HT-29 (cell line): ENCODE measurements around the gene CMBL. TPM values are rescaled to one million over a fixed set of nuclear protein-coding genes. Genes with fewer than 3 reads are reported as not detected.
"Not testable (repeated sequence)": the region's sequence is repeated elsewhere in the genome, so short reads cannot be mapped to it uniquely, and the experiment has no call there.

Experiments
- DNase-seq: peaks from one replicate; pipeline ENCODE4 v3.0.0-alpha.2; 2015; ENCODE audit warnings: low spot score
- total RNA-seq: library from RNA; depleted of rRNA; stranded (reverse); fragments of >200 nt; shearing (Covaris generic); gene quantifications from 2 replicates; pipeline ENCODE4 v1.2.3, GENCODE V29; 2014

Gene CMBL
- total RNA-seq, 1 experiment from 2014 or later = 12.9 TPM

GRCh38 chr5:10310835-10311570, 3.3 kb upstream of the CMBL start:
- DNase-seq = not testable (repeated sequence)

DNA sequence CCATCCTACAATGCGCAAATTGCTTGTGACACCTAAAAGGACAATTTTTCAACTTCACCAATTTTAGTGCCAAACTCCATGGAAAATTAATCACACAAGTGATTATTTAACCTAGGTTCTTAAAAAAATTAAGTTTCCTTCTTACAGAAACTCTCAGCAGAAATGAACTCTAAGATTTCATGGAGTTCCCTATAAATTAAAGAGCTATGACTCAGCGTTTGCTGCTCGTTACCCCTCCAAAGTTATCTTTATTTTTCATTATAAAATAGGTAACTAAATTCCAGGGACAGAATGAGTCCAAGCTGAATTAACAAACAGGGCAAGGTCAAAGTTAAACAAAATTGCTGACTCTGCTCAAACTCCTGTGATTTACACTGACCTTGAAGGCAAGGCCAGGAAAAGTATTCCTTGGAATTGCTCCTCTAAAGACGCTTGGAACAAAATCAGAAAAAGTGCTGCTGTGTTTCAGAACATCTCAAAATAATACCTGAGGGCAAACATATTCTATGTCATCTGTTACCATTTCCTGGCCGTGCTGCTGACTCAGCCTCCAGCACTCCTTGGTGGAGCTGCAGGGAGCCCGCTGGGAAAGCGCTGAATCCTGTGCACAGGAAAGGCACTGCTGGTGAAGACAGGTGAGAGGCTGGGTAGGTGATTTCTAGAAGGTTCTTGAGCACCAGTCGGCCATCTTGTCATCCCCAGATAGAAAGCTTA, 2.5 kb upstream of the CMBL start:
- peak; percentile 63 for DNase-seq

DNA sequence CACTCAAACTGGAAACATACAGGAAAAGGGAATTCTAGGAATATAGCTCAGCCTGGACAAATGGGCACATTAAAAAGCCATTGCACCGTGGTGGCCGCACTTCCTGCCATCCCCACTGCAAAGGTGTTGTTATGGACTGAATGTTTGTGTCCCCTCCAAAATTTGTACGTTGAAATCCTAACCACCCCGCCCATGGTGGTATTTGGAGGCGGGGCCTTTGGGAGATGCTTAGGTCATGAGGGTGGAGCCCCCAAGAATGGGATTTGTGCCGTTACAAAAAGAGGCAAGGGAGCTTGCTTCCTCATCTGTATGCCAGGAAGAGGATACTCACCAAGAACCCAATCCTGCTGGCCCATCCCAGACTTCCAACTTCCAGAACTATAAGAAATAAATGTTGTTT, 1.1 kb upstream of the CMBL start:
- DNase-seq = no peak

DNA sequence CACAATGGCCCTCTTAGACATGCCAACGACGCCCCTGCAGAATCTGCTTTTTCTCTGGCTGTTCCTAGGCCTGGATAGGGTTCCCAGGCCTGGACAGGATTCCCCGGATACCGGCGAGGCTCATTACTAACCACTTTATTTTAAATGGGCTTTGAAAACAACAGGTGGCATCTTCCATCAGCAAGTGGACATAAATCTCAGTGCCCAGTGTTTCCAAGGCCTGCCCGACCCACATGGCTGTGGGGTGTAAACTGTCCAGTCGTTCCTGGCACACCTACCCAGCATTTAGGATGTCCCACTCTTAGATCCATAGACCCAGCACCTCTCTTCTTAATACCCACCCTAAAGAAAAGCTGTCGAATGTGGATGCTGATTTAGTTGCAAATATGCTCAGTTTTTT, 896 bp downstream of the CMBL start:
- no peak for DNase-seq

GRCh38 chr5:10306114-10306513, 1.6 kb downstream of the CMBL start:
- DNase-seq = no peak

GRCh38 chr5:10304932-10305331, 2.8 kb downstream of the CMBL start:
- DNase-seq = peak; percentile 62

- no peak for DNase-seq
Observed at GRCh38 chr5:10303699-10304170, 4.0 kb downstream of the CMBL start.

DNA sequence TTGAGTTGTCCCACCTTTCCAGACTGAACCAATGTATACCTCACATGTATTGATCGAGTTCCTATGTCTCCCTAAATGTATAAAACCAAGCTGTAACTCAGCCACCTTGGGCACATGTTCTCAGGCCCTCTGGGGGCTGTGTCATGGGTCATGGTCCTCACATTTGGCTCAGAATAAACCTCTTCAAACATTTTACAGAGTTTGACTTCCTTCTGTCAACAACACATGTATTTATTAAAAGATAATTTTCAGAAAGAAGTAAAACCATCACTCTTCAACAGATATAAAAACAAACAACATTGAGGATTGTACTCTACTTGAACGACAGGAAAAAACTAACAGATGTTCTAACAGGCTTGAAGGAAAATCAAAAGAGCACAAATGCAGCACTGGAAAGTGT, 4.5 kb downstream of the CMBL start:
- DNase-seq = no peak

GRCh38 chr5:10301842-10302610, 5.7 kb downstream of the CMBL start:
- peak; percentile 93 for DNase-seq

- DNase-seq = peak; percentile 52
Observed at GRCh38 chr5:10301266-10301665, 6.4 kb downstream of the CMBL start.

DNA sequence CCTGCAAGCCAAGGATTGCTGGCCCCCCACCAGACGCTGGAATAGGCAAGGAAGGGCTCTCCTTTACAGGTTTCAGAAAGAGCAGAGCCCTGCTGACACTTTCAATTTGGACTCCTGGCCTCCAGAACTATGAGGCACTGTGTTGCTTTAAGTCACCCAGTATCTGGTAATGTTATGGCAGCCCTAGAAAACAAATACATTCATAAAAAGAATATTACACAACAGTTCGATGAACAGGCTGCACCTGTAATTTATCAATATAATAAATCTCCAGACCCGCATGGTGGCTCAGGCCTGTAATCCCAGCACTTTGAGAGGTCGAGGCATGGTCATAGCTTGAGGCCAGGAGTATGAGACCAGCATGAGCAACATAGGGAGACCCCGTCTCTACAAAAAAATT, 7.5 kb downstream of the CMBL start:
- no peak for DNase-seq

- DNase-seq = no peak
Observed at GRCh38 chr5:10297646-10298204, 10.0 kb downstream of the CMBL start.

DNA sequence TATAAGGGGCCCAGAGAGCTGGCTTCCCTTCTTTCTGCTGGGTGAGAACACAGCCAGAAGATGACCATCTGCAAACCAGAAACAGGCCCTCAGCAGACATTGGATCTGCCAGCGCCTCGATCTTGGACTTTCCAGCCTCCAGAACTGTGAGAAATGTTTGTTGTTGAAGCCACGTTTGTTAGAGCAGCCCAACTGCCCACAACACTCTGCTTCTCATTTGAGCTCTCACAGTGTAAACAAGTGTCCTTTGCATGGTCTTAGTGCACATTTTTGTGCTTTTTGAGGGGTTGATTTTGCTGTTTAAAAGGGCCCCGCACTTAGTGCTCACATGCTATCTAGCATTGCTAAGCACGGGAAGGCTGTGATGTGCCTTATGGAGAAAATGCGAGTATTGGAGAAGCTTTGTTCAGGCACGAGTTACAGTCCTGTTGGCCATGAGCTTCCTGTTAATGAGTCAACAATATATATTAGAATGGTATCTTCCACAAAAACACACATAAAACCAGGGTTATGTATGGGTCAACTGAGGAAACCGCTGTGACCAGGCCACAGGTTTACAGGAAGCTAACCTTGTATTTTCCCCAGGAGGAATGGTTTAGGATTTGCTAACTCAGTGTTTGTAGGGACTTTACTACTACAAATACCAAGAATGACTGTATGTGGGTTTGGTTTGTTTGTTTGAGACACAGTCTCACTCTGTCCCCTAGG, 11.9 kb downstream of the CMBL start:
- peak; percentile 51 for DNase-seq

GRCh38 chr5:10293907-10294662, 13.6 kb downstream of the CMBL start:
- no peak for DNase-seq

DNA sequence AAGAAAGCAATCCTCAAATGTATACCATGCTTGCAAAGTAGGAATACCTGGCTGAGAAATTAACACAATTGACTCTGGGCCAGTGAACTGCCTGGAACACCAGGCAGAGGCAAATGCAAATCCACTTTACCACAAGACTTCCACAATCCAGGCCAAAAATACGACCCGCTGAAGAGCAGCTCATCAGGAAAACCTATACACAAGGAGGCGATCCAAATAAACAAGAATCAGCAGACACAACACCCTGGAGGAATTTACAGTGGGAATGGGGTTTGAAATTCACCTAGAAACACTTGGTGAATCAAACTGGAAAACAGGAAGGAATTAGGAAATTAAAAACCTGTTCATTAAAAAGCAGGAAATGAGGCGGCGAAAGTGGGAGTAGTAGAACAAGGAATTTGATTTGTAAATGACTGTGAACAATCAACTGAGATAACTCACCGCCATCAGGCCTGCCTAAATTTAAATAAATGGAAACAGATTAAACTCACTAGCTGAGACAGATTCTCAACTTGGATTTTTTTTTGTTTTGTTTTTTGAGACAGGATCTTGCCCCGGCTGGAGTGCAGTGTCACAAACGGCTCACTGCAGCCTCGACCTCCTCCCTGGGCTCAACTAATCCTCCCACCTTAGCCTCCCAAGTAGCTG, 15.9 kb downstream of the CMBL start:
- no peak for DNase-seq

DNA sequence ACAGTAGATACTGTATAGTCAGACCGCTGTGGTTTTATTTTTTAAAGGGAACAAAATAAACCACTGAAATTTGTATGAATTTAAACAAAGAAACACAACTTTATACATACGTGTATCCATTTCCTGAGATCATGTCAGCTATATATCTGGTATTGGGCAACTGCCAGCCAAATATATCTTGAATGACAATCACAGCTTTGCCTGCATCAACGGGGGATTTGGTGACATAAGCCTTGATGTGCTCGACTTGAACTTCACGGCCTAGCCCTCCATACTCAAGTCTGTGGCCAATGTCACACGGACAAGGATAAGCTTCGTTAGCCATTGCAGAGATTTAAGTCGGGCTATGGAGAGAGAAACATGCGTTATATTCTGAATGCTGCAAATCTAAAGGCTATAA, 17.3 kb downstream of the CMBL start:
- no peak for DNase-seq

- no peak for DNase-seq
Observed at GRCh38 chr5:10289991-10290390, 17.7 kb downstream of the CMBL start.

DNA sequence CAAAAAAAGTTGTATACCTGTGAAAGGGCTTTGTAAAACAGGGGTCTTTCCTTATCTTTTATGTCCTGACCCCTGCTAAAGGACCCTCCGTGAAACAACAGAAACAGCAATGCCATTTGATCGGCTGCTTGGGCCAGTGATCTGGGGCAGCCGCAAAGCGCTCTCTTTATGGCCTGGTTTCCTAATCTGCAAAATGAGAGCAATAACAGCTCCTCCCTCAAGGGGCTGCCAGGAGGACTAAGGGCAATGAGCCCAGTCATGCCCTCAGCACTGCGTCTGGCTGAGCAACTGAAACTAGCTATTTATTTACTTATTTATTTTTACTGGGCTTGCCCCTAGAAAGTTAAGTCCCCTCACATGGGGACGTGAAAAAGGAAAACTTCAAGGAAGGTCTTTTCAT, 18.3 kb downstream of the CMBL start:
- DNase-seq = no peak

DNA sequence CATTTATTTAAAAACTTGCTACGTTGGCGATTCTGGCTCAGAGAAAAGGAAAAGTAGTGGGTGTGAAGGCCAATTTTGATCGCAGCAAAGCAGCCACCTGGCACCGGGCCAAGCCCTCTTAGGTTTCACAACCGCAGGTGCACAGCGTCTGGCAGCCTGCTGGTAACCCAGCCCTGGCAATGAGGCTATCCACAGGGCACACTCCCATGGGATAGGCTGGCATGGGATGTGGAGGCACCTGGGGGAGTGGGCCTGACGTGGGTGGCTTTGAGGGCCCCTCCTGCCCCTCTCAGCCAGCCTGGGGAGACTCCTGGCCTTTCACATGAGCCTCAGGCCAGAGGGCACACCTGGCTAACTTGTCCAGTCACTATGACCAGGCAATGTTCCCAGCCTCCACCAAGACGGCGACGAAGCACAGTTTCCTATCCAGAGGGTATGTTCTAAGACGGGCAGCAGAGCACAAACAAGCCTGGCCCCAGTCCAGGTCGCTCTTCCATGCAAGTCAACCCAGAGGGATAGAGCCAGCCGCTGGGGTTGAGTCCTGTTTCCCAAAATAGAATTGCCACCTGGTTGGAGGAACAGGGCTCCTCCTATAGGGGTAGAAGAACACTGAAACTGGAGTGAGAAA, 19.0 kb downstream of the CMBL start:
- peak; percentile 59 for DNase-seq

- DNase-seq = no peak
Observed at GRCh38 chr5:10286862-10287227, 20.9 kb downstream of the CMBL start.
